ENCODE data around the gene SSNA1.

Gene SSNA1

DNA sequence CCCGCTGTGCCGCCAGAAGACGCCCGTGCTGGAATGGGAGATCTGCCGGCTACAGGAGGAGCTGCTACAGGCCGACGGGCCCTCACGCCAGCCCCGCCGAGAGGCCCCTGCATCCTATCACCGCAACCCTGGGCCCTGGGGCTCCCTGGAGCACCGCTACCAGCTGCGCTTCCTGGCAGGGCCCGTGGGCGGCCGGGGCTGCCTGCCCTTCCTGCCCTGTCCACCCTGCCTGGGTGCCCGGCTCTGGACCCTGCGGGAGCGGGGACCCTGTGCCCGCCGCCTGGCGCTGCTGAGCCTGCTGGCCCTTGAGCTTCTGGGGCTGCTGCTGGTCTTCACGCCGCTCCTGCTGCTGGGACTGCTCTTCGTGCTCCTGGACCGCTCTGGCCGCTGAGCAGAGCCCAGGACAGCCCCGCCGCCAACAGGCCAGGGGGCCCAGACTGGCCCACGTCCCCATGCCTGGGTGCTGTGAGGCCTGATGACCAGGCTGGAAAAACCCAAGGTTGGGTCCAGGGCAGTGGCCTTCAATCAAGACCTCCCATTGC lies 29.8 kb downstream of the SSNA1 start:
- no peak for DNase-seq (ENCODE audit: low spot score)
- CTCF ChIA-PET: interaction anchor here (0.7 to 3.0 kb wide), 3 partner anchors 9 to 42 kb away, joined by 4 to 13 read pairs (median 6); partner anchors contain the start of gene RNF224
- H3K27ac ChIP-seq: peak overlapping the region; percentile 82
- TF ChIP-seq, protein P1, sequence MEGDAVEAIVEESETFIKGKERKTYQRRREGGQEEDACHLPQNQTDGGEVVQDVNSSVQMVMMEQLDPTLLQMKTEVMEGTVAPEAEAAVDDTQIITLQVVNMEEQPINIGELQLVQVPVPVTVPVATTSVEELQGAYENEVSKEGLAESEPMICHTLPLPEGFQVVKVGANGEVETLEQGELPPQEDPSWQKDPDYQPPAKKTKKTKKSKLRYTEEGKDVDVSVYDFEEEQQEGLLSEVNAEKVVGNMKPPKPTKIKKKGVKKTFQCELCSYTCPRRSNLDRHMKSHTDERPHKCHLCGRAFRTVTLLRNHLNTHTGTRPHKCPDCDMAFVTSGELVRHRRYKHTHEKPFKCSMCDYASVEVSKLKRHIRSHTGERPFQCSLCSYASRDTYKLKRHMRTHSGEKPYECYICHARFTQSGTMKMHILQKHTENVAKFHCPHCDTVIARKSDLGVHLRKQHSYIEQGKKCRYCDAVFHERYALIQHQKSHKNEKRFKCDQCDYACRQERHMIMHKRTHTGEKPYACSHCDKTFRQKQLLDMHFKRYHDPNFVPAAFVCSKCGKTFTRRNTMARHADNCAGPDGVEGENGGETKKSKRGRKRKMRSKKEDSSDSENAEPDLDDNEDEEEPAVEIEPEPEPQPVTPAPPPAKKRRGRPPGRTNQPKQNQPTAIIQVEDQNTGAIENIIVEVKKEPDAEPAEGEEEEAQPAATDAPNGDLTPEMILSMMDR (conservative IDR thresholded peaks at IDR 0.05; ENCODE audit: low read depth): no peak
- POLR2A ChIA-PET (ENCODE audit: low non-redundant PET): no interaction called here

DNA sequence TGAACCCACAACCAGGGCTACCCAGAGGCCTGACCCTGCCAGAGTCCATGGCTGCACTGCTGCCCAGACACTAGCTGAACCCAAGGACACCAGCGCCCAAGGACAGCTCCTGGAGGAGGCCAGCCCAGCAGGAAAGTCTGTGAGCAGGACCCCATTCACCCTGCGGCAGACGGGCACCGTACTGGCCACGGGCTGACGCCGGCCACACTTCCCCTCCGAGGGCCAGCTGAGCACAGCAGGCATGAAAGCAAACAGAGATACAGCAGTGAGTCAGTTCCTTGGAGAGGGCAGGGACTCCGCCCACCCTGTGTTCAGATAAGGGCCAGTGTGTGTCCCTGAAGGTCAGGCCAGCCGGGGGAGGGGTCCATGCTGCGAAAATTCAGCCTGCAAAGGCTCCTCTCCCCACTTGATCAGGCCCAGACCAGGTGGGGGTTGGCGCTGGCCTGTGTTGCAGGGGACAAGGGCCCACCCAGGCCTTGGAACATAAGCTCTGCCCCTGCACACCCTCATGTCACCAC lies 30.3 kb downstream of the SSNA1 start:
- POLR2A ChIA-PET (ENCODE audit: low non-redundant PET): no interaction called here
- CTCF ChIA-PET: interaction anchor here (0.7 to 1.1 kb wide), 3 partner anchors 30 to 104 kb away, joined by 3 to 6 read pairs (median 6); partner anchors contain the start of gene SSNA1

DNA sequence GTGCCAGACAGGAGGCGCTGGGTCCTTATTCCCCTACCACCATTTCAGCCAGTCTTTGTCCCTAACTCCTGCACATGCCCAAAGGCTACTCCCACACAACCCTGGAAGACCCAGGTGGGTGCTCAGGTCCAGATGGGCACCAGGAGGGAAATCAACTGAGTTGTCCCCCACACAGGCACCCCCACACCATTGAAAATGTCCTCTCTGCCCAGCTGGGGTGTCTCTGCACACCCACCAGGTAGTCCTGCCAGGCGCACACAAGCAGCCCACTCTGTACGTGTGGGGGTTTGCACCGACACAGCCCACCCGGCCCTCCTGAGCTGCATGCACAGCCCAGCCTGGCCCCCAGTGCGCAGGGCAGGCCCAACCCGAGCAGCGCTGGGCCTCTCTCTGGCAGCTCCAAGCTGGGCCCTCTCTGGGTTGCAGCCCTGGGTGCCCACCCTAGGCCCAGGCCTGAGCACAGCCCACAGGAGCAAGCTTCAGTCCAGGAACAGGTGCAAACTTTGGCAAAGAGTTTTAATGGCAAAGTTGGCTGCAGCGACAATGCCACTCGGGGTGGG lies 31.4 kb downstream of the SSNA1 start:
- TF ChIP-seq, protein P1 (conservative IDR thresholded peaks at IDR 0.05; ENCODE audit: low read depth): no peak
- POLR2A ChIA-PET (ENCODE audit: low non-redundant PET): no interaction called here
- CTCF ChIA-PET: interaction anchor here (1.1 kb wide), 1 partner anchor 105 kb away, joined by 3 read pairs; no protein-coding TSS in a partner anchor
- peak overlapping the region; percentile 82 for H3K27ac ChIP-seq
- no peak for DNase-seq (ENCODE audit: low spot score)

More for the DNA sequence above, 30.3 kb downstream of the SSNA1 start:
- DNase-seq (ENCODE audit: low spot score): no peak
- TF ChIP-seq, protein P1 (conservative IDR thresholded peaks at IDR 0.05; ENCODE audit: low read depth): no peak
- peak overlapping the region; percentile 82 for H3K27ac ChIP-seq

DNA sequence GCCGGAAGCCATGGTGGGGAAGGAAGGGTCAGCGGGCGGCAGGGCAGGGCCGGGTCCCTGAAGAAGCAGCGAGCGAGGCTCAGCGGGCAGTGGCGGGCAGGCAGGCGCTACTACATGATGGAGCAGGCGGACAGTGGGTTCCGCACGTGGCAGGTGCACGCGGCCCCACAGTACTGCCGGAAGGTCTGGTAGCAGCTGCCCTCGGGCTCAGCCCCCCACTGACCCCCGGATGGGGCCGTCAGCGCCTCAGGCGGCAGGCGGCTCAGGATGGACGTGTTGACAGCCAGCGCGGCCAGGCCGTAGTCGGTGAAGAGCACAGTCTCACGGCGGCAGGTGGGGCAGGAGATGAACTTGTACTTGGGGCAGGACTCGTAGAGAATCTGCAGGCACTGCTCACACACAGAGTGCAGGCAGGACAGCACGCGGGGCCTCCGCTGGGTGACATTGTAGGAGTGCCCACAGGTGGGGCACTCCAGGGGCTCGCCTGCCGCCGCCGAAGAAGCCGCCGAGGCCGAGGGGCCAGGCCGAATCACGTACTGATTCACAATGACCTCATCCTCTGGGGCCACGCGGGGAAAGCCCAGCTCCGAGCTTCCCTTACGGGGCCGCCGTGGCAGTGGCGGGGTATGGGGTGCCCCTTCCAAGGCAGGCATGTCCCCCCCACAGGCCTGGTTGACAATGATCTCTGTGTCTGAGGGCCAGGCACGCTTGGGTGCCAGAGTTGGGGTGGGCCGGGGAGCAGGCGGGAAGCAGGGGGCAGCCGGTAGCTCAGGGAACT lies 32.0 kb downstream of the SSNA1 start:
- TF ChIP-seq, protein P1 (conservative IDR thresholded peaks at IDR 0.05; ENCODE audit: low read depth): no peak
- CTCF ChIA-PET: interaction anchor here (0.7 to 1.1 kb wide), 2 partner anchors 105 to 125 kb away, joined by 3 read pairs; no protein-coding TSS in a partner anchor
- no peak for DNase-seq (ENCODE audit: low spot score)
- peak overlapping the region; percentile 82 for H3K27ac ChIP-seq
- POLR2A ChIA-PET (ENCODE audit: low non-redundant PET): interaction anchor here (0.6 to 0.7 kb wide), 2 partner anchors 22 to 194 kb away, joined by 3 to 4 read pairs; no protein-coding TSS in a partner anchor

DNA sequence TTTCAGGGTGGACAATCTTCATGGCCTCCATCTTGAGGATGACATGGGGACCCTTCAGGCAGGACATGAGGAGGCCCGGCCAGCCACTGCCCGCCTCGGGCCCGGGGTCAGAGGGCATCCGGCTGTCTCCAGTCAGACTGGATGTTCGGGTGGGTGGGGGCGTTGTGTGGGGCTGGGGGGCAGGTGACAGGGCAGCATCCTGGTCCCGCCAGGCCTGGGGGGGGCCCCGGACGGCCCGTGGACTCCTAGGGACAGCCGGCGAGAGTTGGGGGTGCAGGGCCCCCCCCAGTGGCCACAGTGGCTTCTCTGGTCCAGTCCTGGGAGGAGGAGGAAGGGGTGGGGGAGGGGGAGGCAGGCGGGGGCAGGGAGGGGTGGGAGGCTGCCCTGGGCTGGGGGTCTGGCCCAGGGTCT lies 32.6 kb downstream of the SSNA1 start:
- POLR2A ChIA-PET (ENCODE audit: low non-redundant PET): interaction anchor here (0.6 to 0.7 kb wide), 2 partner anchors 23 to 194 kb away, joined by 3 to 4 read pairs; no protein-coding TSS in a partner anchor
- CTCF ChIA-PET: no interaction called here
- no peak overlapping the region; the same call in 1 of the 2 replicates for H3K27ac ChIP-seq
- TF ChIP-seq, protein P1 (conservative IDR thresholded peaks at IDR 0.05; ENCODE audit: low read depth): no peak
- DNase-seq (ENCODE audit: low spot score): no peak
